H9 (cell line): Measurements from ENCODE around the gene BEX3. TPM values are rescaled to one million over a fixed set of nuclear protein-coding genes. Genes with fewer than 3 reads are reported as not detected.
A peak's percentile ranks its signal among the peaks of the same experiment; 100 is the strongest.

ENCODE experiments used
- DNase-seq: peaks from one replicate; pipeline ENCODE4 v3.0.0-alpha.2; 2017
- H2AFZ ChIP-seq: one replicate; pipeline ENCODE4 v1.6.1; 2013; ENCODE audit warnings: mild to moderate bottlenecking, low read length, control low read depth, moderate library complexity
- H2AK5ac ChIP-seq: 2 replicates; pipeline ENCODE4 v1.6.1; 2013; ENCODE audit warnings: low read length, control low read depth, mixed read lengths; ENCODE audit not compliant: insufficient read length
- H2BK120ac ChIP-seq: one replicate; pipeline ENCODE4 v1.6.1; 2013; ENCODE audit warnings: low read depth, mild to moderate bottlenecking, low read length, control low read depth, inconsistent platforms; ENCODE audit not compliant: poor library complexity, severe bottlenecking
- H2BK12ac ChIP-seq: 2 replicates; pipeline ENCODE4 v1.6.1; 2013; ENCODE audit warnings: low read length, control low read depth, mixed read lengths, low read depth; ENCODE audit not compliant: insufficient read length
- H2BK15ac ChIP-seq: 2 replicates; pipeline ENCODE4 v1.6.1; 2013; ENCODE audit warnings: low read depth, low read length, control low read depth
- H2BK20ac ChIP-seq: one replicate; pipeline ENCODE4 v1.6.1; 2013; ENCODE audit warnings: low read depth, mild to moderate bottlenecking, low read length, control low read depth, inconsistent platforms; ENCODE audit not compliant: poor library complexity, severe bottlenecking
- H2BK5ac ChIP-seq: 2 replicates; pipeline ENCODE4 v1.6.1; 2013; ENCODE audit warnings: low read length, control low read depth, mixed read lengths; ENCODE audit not compliant: insufficient read length
- H3K14ac ChIP-seq: 2 replicates; pipeline ENCODE4 v1.6.1; 2013; ENCODE audit warnings: low read length, control low read depth; ENCODE audit not compliant: insufficient read depth
- H3K18ac ChIP-seq: 2 replicates; pipeline ENCODE4 v1.6.1; 2013; ENCODE audit warnings: low read depth, mild to moderate bottlenecking, mixed read lengths, low read length, control low read depth; ENCODE audit not compliant: insufficient read length
- H3K23ac ChIP-seq: 2 replicates; pipeline ENCODE4 v1.6.1; 2013; ENCODE audit warnings: low read length, control low read depth, mixed read lengths, low read depth; ENCODE audit not compliant: insufficient read length
- H3K23me2 ChIP-seq: 2 replicates; pipeline ENCODE4 v1.6.1; 2013; ENCODE audit warnings: low read depth, mild to moderate bottlenecking, mixed read lengths, low read length, control low read depth; ENCODE audit not compliant: insufficient read length, poor library complexity, severe bottlenecking
- H3K27ac ChIP-seq: 2 replicates; pipeline ENCODE4 v1.5.1; 2013; ENCODE audit warnings: low read length, control low read depth, mixed read lengths, low read depth; ENCODE audit not compliant: insufficient read length
- H3K27me3 ChIP-seq: 2 replicates; pipeline ENCODE4 v1.6.1; 2013; ENCODE audit warnings: low read length, control low read depth, inconsistent platforms; ENCODE audit not compliant: insufficient read depth
- H3K4ac ChIP-seq: 2 replicates; pipeline ENCODE4 v1.6.1; 2013; ENCODE audit warnings: low read depth, mild to moderate bottlenecking, control low read depth, inconsistent platforms, low read length, moderate library complexity
- H3K4me1 ChIP-seq: 2 replicates; pipeline ENCODE4 v1.6.1; 2013; ENCODE audit warnings: low read length, control low read depth, inconsistent platforms; ENCODE audit not compliant: insufficient read depth
- H3K4me2 ChIP-seq: 2 replicates; pipeline ENCODE4 v1.6.1; 2013; ENCODE audit warnings: low read length, control low read depth, mixed read lengths; ENCODE audit not compliant: insufficient read length, insufficient read depth
- H3K56ac ChIP-seq: 2 replicates; pipeline ENCODE4 v1.6.1; 2013; ENCODE audit warnings: low read depth, mild to moderate bottlenecking, mixed read lengths, low read length, control low read depth; ENCODE audit not compliant: insufficient read length
- H3K79me1 ChIP-seq: 2 replicates; pipeline ENCODE4 v1.6.1; 2013; ENCODE audit warnings: low read depth, mild to moderate bottlenecking, moderate library complexity, low read length, control low read depth, inconsistent platforms; ENCODE audit not compliant: insufficient read depth, poor library complexity, severe bottlenecking
- H3K79me2 ChIP-seq: 2 replicates; pipeline ENCODE4 v1.6.1; 2013; ENCODE audit warnings: low read length, control low read depth, inconsistent platforms; ENCODE audit not compliant: insufficient read depth
- H3K9ac ChIP-seq: 2 replicates; pipeline ENCODE4 v1.6.1; 2013; ENCODE audit warnings: low read length, control low read depth, mixed read lengths; ENCODE audit not compliant: insufficient read length; ENCODE audit errors: extremely low read depth
- H3K9me3 ChIP-seq: one replicate; pipeline ENCODE4 v1.6.1; 2013; ENCODE audit warnings: low read depth, low read length, inconsistent platforms; ENCODE audit not compliant: control insufficient read depth
- H3T11ph ChIP-seq: one replicate; pipeline ENCODE4 v1.6.1; 2013; ENCODE audit warnings: mild to moderate bottlenecking, low read length, control low read depth, inconsistent platforms
- H4K20me1 ChIP-seq: one replicate; pipeline ENCODE4 v1.6.1; 2013; ENCODE audit not compliant: control insufficient read depth, insufficient read length, insufficient read depth
- H4K5ac ChIP-seq: 2 replicates; pipeline ENCODE4 v1.6.1; 2013; ENCODE audit warnings: low read depth, mild to moderate bottlenecking, mixed read lengths, low read length, control low read depth; ENCODE audit not compliant: insufficient read length
- H4K8ac ChIP-seq: replicated peaks from 2 replicates; pipeline ENCODE4 v1.6.1; 2013; ENCODE audit warnings: low read length, control low read depth, mixed read lengths, low read depth; ENCODE audit not compliant: insufficient read length
- H4K91ac ChIP-seq: 2 replicates; pipeline ENCODE4 v1.6.1; 2013; ENCODE audit warnings: low read depth, mild to moderate bottlenecking, moderate library complexity, mixed read lengths, low read length, control low read depth; ENCODE audit not compliant: insufficient read length
- H3K27ac Mint-ChIP-seq, 3 experiments: 2 replicates in 2 of 3; 3 replicates in 1 of 3; pipeline ENCODE4 v1.8.0; 2020 to 2021; ENCODE audit warnings: mixed read lengths in 3 of 3, mild to moderate bottlenecking in 1 of 3, moderate library complexity in 1 of 3
- H3K27me3 Mint-ChIP-seq: 2 replicates; pipeline ENCODE4 v1.8.0; 2021; ENCODE audit warnings: low read depth, mild to moderate bottlenecking, moderate library complexity, mixed read lengths
- H3K36me3 Mint-ChIP-seq, 3 experiments: 2 replicates in 2 of 3; 3 replicates in 1 of 3; pipeline ENCODE4 v1.8.0; 2020 to 2021; ENCODE audit warnings: low read depth in 3 of 3, mixed read lengths in 3 of 3; ENCODE audit not compliant: insufficient read depth in 1 of 3
- H3K4me1 Mint-ChIP-seq, 2 experiments: 2 replicates each; pipeline ENCODE4 v1.8.0; 2020; ENCODE audit warnings: mixed read lengths in 2 of 2
- H3K4me3 Mint-ChIP-seq, 2 experiments: 2 replicates in 1 of 2; 3 replicates in 1 of 2; pipeline ENCODE4 v1.8.0; 2020 to 2021; ENCODE audit warnings: mild to moderate bottlenecking in 2 of 2, mixed read lengths in 2 of 2, moderate library complexity in 1 of 2
- H3K9me3 Mint-ChIP-seq, 2 experiments: 2 replicates in 1 of 2; 3 replicates in 1 of 2; pipeline ENCODE4 v1.8.0; 2020; ENCODE audit warnings: mild to moderate bottlenecking in 2 of 2, mixed read lengths in 2 of 2, moderate library complexity in 1 of 2
- WGBS: extraction: QIAGEN DNeasy Blood & Tissue Kit; methylation state at CpG from one replicate; pipeline ENCODE4 v1.1.7; 2013; ENCODE audit warnings: missing lambda C conversion rate, low lambda C conversion rate, mixed read lengths; ENCODE audit not compliant: insufficient read length; ENCODE audit errors: extremely low coverage; 5-methylcytosine and 5-hydroxymethylcytosine counted together
- total RNA-seq: library from RNA; stranded (reverse); gene quantifications from 2 replicates; pipeline ENCODE4 v1.2.1, GENCODE V29; 2021
- TF ChIP-seq, protein P1 (sequence below): fragments of 200-600 bp; sonication (generic); conservative IDR thresholded peaks from 3 replicates; pipeline ENCODE4 v1.8.0; 2021; ENCODE audit warnings: antibody characterized with exemption, mild to moderate bottlenecking

BEX3 gene
- total RNA-seq, 1 experiment from 2014 or later = 305 TPM

DNA sequence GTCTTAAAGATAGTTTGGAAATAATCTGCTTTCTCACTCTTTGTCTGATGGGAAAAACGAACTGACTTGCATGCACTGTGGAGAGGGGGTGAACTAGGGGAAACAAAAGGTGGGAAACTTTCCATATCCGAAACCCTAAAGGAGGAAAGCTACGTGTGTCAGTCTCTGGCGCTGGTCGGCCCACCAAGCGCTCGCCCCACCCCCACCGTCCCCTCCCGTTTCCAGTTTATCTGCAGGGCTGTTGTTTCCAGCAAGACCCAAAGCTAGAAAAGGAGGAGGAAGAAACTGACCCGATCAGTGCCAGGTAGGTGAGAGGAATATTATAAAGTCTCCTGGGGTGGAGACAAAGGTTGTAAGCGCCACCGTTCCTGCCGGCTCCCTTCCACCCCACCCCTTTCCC is 19.5 kb upstream of the BEX3 start:
- no peaks in the 10 kb centered on the region for H3K27me3 Mint-ChIP-seq
- H3K27ac ChIP-seq = peak overlapping the region; percentile 37
- H2BK20ac ChIP-seq = no peak overlapping the region
- H3K27ac Mint-ChIP-seq = peak overlapping the region; percentile 79 to 97 (median 86); a peak in 6 of 7 replicates
- H3K9me3 ChIP-seq = no peaks in the 10 kb centered on the region
- no peak overlapping the region for H2BK15ac ChIP-seq
- no peak overlapping the region for H4K8ac ChIP-seq
- H3K14ac ChIP-seq = peak overlapping the region; percentile 66; the same call in 1 of the 2 replicates
- no peak overlapping the region for H3K4ac ChIP-seq
- no peaks in the 10 kb centered on the region for H3K79me2 ChIP-seq
- no peak overlapping the region for H3T11ph ChIP-seq
- H3K9me3 Mint-ChIP-seq = peaks cover 0 to 59% of the 10 kb centered on the region in 2 experiments; a peak in 3 of 5 replicates
- H3K18ac ChIP-seq = no peak overlapping the region
- H4K20me1 ChIP-seq = no peaks in the 10 kb centered on the region
- no CpG with 5 or more reads among the region's 13 CpGs for WGBS
- H3K79me1 ChIP-seq = no peaks in the 10 kb centered on the region
- H4K91ac ChIP-seq = no peak overlapping the region
- TF ChIP-seq, protein P1, sequence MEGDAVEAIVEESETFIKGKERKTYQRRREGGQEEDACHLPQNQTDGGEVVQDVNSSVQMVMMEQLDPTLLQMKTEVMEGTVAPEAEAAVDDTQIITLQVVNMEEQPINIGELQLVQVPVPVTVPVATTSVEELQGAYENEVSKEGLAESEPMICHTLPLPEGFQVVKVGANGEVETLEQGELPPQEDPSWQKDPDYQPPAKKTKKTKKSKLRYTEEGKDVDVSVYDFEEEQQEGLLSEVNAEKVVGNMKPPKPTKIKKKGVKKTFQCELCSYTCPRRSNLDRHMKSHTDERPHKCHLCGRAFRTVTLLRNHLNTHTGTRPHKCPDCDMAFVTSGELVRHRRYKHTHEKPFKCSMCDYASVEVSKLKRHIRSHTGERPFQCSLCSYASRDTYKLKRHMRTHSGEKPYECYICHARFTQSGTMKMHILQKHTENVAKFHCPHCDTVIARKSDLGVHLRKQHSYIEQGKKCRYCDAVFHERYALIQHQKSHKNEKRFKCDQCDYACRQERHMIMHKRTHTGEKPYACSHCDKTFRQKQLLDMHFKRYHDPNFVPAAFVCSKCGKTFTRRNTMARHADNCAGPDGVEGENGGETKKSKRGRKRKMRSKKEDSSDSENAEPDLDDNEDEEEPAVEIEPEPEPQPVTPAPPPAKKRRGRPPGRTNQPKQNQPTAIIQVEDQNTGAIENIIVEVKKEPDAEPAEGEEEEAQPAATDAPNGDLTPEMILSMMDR = no peak
- no peak for DNase-seq
- H3K4me1 Mint-ChIP-seq = peaks cover 10 to 16% of the 10 kb centered on the region in 2 experiments
- peaks cover 0 to 13% (median 13%) of the 10 kb centered on the region in 3 experiments; a peak in 5 of 7 replicates for H3K36me3 Mint-ChIP-seq
- no peak overlapping the region for H3K23ac ChIP-seq
- H3K4me2 ChIP-seq = peak overlapping the region; percentile 63
- no peak overlapping the region for H2BK5ac ChIP-seq
- H3K4me3 Mint-ChIP-seq = peak overlapping the region; percentile 87 to 92
- H3K9ac ChIP-seq = peak overlapping the region; percentile 60
- no peaks in the 10 kb centered on the region for H3K27me3 ChIP-seq
- H2BK120ac ChIP-seq = no peak overlapping the region
- H3K23me2 ChIP-seq = peaks cover 8% of the 10 kb centered on the region
- no peak overlapping the region for H4K5ac ChIP-seq
- no peak overlapping the region for H3K56ac ChIP-seq
- H2BK12ac ChIP-seq = no peak overlapping the region
- no peak overlapping the region for H2AFZ ChIP-seq
- no peak overlapping the region for H2AK5ac ChIP-seq
- H3K4me1 ChIP-seq = peaks cover 3% of the 10 kb centered on the region; the same call in 1 of the 2 replicates
